ENCODE results near the gene ZNF407. TPM values are rescaled to one million over a fixed set of nuclear protein-coding genes. Genes with fewer than 3 reads are reported as not detected.

ZNF407 gene
- total RNA-seq, 4 donors from 2014 or later = 18.1 to 29.1 (median 19.7) TPM

GRCh38 chr18:74957588-74958224 is 360.0 kb downstream of the ZNF407 start:
- WGBS, 2 donors (ENCODE audit: low coverage in 1 of 2) = 93 to 95% methylated on average over 4 to 8 of the region's 8 CpGs
- peaks cover 0 to 7% of the 10 kb centered on the region in 2 donors for H3K36me3 ChIP-seq
- H3K27ac ChIP-seq = no peak overlapping the region
- TF ChIP-seq POLR2A (IDR thresholded peaks at IDR 0.05) (no peak), CTCF (IDR thresholded peaks at IDR 0.05) (no peak), EP300 (IDR thresholded peaks at IDR 0.05) (no peak), POLR2AphosphoS5 (IDR thresholded peaks at IDR 0.05) (no peak)
- H3K9me3 ChIP-seq = no peaks in the 10 kb centered on the region
- ATAC-seq = no peak
- H3K4me3 ChIP-seq = no peak overlapping the region
- no peaks in the 10 kb centered on the region for H3K4me1 ChIP-seq
- H3K27me3 ChIP-seq = no peaks in the 10 kb centered on the region

GRCh38 chr18:74959216-74959615 is 361.5 kb downstream of the ZNF407 start:
- H3K27ac ChIP-seq = no peak overlapping the region
- no peak for ATAC-seq
- H3K27me3 ChIP-seq = no peaks in the 10 kb centered on the region
- no peaks in the 10 kb centered on the region for H3K9me3 ChIP-seq
- TF ChIP-seq POLR2A (IDR thresholded peaks at IDR 0.05) (no peak), CTCF (IDR thresholded peaks at IDR 0.05) (no peak), EP300 (IDR thresholded peaks at IDR 0.05) (no peak), POLR2AphosphoS5 (IDR thresholded peaks at IDR 0.05) (no peak)
- H3K4me3 ChIP-seq = no peak overlapping the region
- 79 to 92% methylated on average over 2 to 3 of the region's 3 CpGs for WGBS, 2 donors (ENCODE audit: low coverage in 1 of 2)
- no peaks in the 10 kb centered on the region for H3K4me1 ChIP-seq
- peaks cover 0 to 7% of the 10 kb centered on the region in 2 donors for H3K36me3 ChIP-seq

- no peak for ATAC-seq
- Histone ChIP-seq H3K4me1 (no peaks in the 10 kb centered on the region), H3K27ac (no peak overlapping the region), H3K36me3 (peaks cover 0 to 7% of the 10 kb centered on the region in 2 donors), H3K9me3 (no peaks in the 10 kb centered on the region), H3K27me3 (no peaks in the 10 kb centered on the region), H3K4me3 (no peak overlapping the region)
- 82 to 85% methylated on average over 4 to 6 of the region's 6 CpGs for WGBS, 2 donors (ENCODE audit: low coverage in 1 of 2)
- no peak for TF ChIP-seq POLR2A (IDR thresholded peaks at IDR 0.05)
- no peak for TF ChIP-seq CTCF (IDR thresholded peaks at IDR 0.05)
Measured at GRCh38 chr18:74961596-74961995, 363.9 kb downstream of the ZNF407 start.

- Histone ChIP-seq H3K27me3 (no peaks in the 10 kb centered on the region), H3K4me3 (no peak overlapping the region), H3K4me1 (no peaks in the 10 kb centered on the region), H3K36me3 (no peaks in the 10 kb centered on the region), H3K27ac (no peak overlapping the region), H3K9me3 (no peaks in the 10 kb centered on the region)
- TF ChIP-seq POLR2AphosphoS5 (IDR thresholded peaks at IDR 0.05) (no peak), CTCF (IDR thresholded peaks at IDR 0.05) (no peak), EP300 (IDR thresholded peaks at IDR 0.05) (no peak), POLR2A (IDR thresholded peaks at IDR 0.05) (no peak)
- 56 to 79% methylated on average over 2 to 6 of the region's 7 CpGs for WGBS, 2 donors (ENCODE audit: low coverage in 1 of 2)
- ATAC-seq = peak; percentile 31
Measured at GRCh38 chr18:74963820-74964446, 366.3 kb downstream of the ZNF407 start.

- no peak for ATAC-seq
- WGBS, 2 donors (ENCODE audit: low coverage in 1 of 2) = 88 to 100% methylated on average over 1 of the region's 1 CpG
- Histone ChIP-seq H3K4me3 (no peak overlapping the region), H3K36me3 (no peaks in the 10 kb centered on the region), H3K9me3 (no peaks in the 10 kb centered on the region), H3K4me1 (no peaks in the 10 kb centered on the region), H3K27ac (no peak overlapping the region), H3K27me3 (no peaks in the 10 kb centered on the region)
- TF ChIP-seq EP300 (IDR thresholded peaks at IDR 0.05) = no peak
- no peak for TF ChIP-seq CTCF (IDR thresholded peaks at IDR 0.05)
- TF ChIP-seq POLR2AphosphoS5 (IDR thresholded peaks at IDR 0.05) = no peak
Measured at GRCh38 chr18:74965682-74966081, 368.0 kb downstream of the ZNF407 start.

All from gastroesophageal sphincter (tissue), 4 donors.